Panc1 (cell line): ENCODE data around the gene OR51A7.

Source experiments
- CTCF ChIP-seq: fragments of 450-650 bp; IDR thresholded peaks from 2 replicates; pipeline ENCODE4 v1.5.1; 2017; ENCODE audit warnings: mild to moderate bottlenecking
- SIN3A ChIP-seq: IDR thresholded peaks from 2 replicates; pipeline ENCODE4 v1.6.1; 2012; ENCODE audit warnings: low read depth, mild to moderate bottlenecking, low read length, moderate library complexity, borderline replicate concordance; ENCODE audit not compliant: insufficient read depth
- TF ChIP-seq, protein P1 (sequence below), 2 experiments: IDR thresholded peaks; 2 replicates each; pipeline ENCODE4 v1.6.1; 2011 to 2012; ENCODE audit warnings: low read depth in 2 of 2, control low read depth in 1 of 2, low read length in 1 of 2, mild to moderate bottlenecking in 1 of 2, moderate library complexity in 1 of 2; ENCODE audit not compliant: insufficient read depth in 1 of 2

GRCh38 chr11:4862447-4863236, 40.9 kb upstream of the OR51A7 start:
- TF ChIP-seq, protein P1, sequence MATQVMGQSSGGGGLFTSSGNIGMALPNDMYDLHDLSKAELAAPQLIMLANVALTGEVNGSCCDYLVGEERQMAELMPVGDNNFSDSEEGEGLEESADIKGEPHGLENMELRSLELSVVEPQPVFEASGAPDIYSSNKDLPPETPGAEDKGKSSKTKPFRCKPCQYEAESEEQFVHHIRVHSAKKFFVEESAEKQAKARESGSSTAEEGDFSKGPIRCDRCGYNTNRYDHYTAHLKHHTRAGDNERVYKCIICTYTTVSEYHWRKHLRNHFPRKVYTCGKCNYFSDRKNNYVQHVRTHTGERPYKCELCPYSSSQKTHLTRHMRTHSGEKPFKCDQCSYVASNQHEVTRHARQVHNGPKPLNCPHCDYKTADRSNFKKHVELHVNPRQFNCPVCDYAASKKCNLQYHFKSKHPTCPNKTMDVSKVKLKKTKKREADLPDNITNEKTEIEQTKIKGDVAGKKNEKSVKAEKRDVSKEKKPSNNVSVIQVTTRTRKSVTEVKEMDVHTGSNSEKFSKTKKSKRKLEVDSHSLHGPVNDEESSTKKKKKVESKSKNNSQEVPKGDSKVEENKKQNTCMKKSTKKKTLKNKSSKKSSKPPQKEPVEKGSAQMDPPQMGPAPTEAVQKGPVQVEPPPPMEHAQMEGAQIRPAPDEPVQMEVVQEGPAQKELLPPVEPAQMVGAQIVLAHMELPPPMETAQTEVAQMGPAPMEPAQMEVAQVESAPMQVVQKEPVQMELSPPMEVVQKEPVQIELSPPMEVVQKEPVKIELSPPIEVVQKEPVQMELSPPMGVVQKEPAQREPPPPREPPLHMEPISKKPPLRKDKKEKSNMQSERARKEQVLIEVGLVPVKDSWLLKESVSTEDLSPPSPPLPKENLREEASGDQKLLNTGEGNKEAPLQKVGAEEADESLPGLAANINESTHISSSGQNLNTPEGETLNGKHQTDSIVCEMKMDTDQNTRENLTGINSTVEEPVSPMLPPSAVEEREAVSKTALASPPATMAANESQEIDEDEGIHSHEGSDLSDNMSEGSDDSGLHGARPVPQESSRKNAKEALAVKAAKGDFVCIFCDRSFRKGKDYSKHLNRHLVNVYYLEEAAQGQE (IDR thresholded peaks at IDR 0.05; ENCODE audit: insufficient read depth in 1 of 2, low read depth in 2 of 2, low read length in 1 of 2) = no peak
- TF ChIP-seq CTCF = no peak
- TF ChIP-seq SIN3A = no peak
